Hepatocyte (in vitro differentiated cells): Measurements from ENCODE around the gene CXCL3.

Experiments used
- EZH2 ChIP-seq: fragments of 200-600 bp; sonication (generic); IDR thresholded peaks from 2 replicates; pipeline ENCODE4 v1.6.1; 2016; ENCODE audit warnings: antibody characterized with exemption, mild to moderate bottlenecking, borderline replicate concordance
- EZH2phosphoT487 ChIP-seq: fragments of 200-600 bp; sonication (generic); IDR thresholded peaks from one replicate; pipeline ENCODE4 v1.6.1; 2018; ENCODE audit warnings: antibody characterized with exemption, mild to moderate bottlenecking, low read depth, moderate library complexity; ENCODE audit not compliant: unreplicated experiment, severe bottlenecking
- TF ChIP-seq, protein P1 (sequence below): fragments of 200-600 bp; sonication (generic); IDR thresholded peaks from 2 replicates; pipeline ENCODE4 v1.5.1; 2016; ENCODE audit warnings: antibody characterized with exemption, mild to moderate bottlenecking; ENCODE audit not compliant: poor library complexity

DNA sequence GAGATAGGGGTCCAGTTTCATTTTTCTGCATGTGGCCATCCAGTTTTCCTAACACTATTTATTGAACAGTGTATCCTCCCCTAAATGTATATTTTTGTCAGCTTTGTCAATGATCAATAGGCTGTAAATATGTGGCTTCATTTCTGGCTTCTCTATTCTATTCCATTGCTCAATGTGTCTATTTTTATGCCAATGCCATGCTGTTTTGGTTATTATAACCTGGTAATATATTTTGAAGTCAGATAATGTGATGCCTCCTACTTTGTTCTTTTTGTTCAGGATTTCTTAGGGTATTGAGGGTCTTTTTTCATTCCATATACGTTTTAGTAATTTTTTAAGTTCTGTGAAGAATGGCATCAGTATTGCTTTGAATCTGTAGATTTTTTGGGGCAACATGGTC, 8.7 kb upstream of the CXCL3 start:
- TF ChIP-seq, protein P1, sequence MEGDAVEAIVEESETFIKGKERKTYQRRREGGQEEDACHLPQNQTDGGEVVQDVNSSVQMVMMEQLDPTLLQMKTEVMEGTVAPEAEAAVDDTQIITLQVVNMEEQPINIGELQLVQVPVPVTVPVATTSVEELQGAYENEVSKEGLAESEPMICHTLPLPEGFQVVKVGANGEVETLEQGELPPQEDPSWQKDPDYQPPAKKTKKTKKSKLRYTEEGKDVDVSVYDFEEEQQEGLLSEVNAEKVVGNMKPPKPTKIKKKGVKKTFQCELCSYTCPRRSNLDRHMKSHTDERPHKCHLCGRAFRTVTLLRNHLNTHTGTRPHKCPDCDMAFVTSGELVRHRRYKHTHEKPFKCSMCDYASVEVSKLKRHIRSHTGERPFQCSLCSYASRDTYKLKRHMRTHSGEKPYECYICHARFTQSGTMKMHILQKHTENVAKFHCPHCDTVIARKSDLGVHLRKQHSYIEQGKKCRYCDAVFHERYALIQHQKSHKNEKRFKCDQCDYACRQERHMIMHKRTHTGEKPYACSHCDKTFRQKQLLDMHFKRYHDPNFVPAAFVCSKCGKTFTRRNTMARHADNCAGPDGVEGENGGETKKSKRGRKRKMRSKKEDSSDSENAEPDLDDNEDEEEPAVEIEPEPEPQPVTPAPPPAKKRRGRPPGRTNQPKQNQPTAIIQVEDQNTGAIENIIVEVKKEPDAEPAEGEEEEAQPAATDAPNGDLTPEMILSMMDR: no peak
- TF ChIP-seq EZH2: no peak
- no peak for TF ChIP-seq EZH2phosphoT487
